GM19238 (cell line): Measurements from ENCODE around the gene RAP1GAP.

Experiments
- DNase-seq: peaks from one replicate; pipeline ENCODE4 v3.0.0; 2011; ENCODE audit warnings: low spot score; ENCODE audit not compliant: insufficient read length

The RAP1GAP gene

GRCh38 chr1:21593231-21593630 is 75.9 kb downstream of the RAP1GAP start:
- no peak for DNase-seq

- DNase-seq = no peak
These were observed 76.9 kb downstream of the RAP1GAP start for GRCh38 chr1:21592086-21592865.

GRCh38 chr1:21590934-21591333 is 78.2 kb downstream of the RAP1GAP start:
- DNase-seq = no peak

GRCh38 chr1:21590126-21590880 is 78.9 kb downstream of the RAP1GAP start:
- DNase-seq = no peak

GRCh38 chr1:21589618-21590017 is 79.5 kb downstream of the RAP1GAP start:
- DNase-seq = no peak

- no peak for DNase-seq
These were observed 81.6 kb downstream of the RAP1GAP start for GRCh38 chr1:21587602-21587953.

- DNase-seq = no peak
These were observed 82.1 kb downstream of the RAP1GAP start for GRCh38 chr1:21586846-21587601.

GRCh38 chr1:21586222-21586621 is 82.9 kb downstream of the RAP1GAP start:
- DNase-seq = no peak

- no peak for DNase-seq
These were observed 84.1 kb downstream of the RAP1GAP start for GRCh38 chr1:21585037-21585436.

GRCh38 chr1:21584096-21584495 is 85.1 kb downstream of the RAP1GAP start:
- DNase-seq = no peak

- no peak for DNase-seq
These were observed 89.4 kb downstream of the RAP1GAP start for GRCh38 chr1:21579791-21580190.

GRCh38 chr1:21577933-21578332 is 91.2 kb downstream of the RAP1GAP start:
- DNase-seq = no peak

- no peak for DNase-seq
These were observed 91.8 kb downstream of the RAP1GAP start for GRCh38 chr1:21577324-21577723.

- DNase-seq = no peak
These were observed 92.4 kb downstream of the RAP1GAP start for GRCh38 chr1:21576798-21577187.

GRCh38 chr1:21576031-21576797 is 92.9 kb downstream of the RAP1GAP start:
- DNase-seq = no peak

GRCh38 chr1:21575351-21575942 is 93.7 kb downstream of the RAP1GAP start:
- no peak for DNase-seq

- DNase-seq = no peak
These were observed 94.5 kb downstream of the RAP1GAP start for GRCh38 chr1:21574466-21575151.

GRCh38 chr1:21573971-21574465 is 95.1 kb downstream of the RAP1GAP start:
- DNase-seq = no peak

GRCh38 chr1:21573475-21573874 is 95.7 kb downstream of the RAP1GAP start:
- no peak for DNase-seq

- no peak for DNase-seq
These were observed 96.4 kb downstream of the RAP1GAP start for GRCh38 chr1:21572735-21573277.
